Sigmoid colon (tissue), 4 donors: Measurements from ENCODE around the gene ZNF664.

Experiments
- EP300 ChIP-seq, 4 donors: sonication (generic); formaldehyde crosslinking; IDR thresholded peaks; one replicate each; pipeline ENCODE4 v1.6.1; 2017; ENCODE audit warnings: antibody characterized with exemption in 4 of 4
- POLR2A ChIP-seq, 2 donors: fragments of 450-650 bp; IDR thresholded peaks; one replicate each; pipeline ENCODE4 v1.6.1; 2016; ENCODE audit warnings: antibody characterized with exemption in 2 of 2, mild to moderate bottlenecking in 2 of 2, moderate library complexity in 2 of 2
- POLR2AphosphoS5 ChIP-seq, 4 donors: sonication (generic); formaldehyde crosslinking; IDR thresholded peaks; one replicate each; pipeline ENCODE4 v1.6.1; 2017; ENCODE audit warnings: antibody characterized with exemption in 4 of 4

DNA sequence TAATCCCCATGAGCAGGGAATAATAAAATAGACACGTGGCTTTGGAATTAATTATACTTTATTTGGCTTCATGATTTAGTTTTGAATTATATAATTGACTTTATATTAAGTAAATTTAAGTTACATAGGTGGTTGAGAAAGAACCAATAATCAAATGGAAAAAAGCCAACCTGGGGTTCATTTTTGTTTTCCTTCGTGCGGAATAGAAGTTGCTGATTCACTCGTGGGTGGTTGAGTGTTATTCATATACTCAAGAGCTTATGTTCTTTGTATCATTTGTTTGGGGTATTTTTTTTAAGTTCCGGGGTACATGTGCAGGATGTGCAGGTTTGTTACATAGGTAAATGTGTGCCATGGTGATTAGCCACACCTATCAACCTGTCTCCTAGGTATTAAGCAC lies 58.0 kb downstream of the ZNF664 start:
- TF ChIP-seq EP300 (IDR thresholded peaks at IDR 0.05) (no peak), POLR2A (IDR thresholded peaks at IDR 0.05) (no peak), POLR2AphosphoS5 (IDR thresholded peaks at IDR 0.05) (no peak)
